Measurements from ENCODE around the gene SNX20.

SNX20 gene

DNA sequence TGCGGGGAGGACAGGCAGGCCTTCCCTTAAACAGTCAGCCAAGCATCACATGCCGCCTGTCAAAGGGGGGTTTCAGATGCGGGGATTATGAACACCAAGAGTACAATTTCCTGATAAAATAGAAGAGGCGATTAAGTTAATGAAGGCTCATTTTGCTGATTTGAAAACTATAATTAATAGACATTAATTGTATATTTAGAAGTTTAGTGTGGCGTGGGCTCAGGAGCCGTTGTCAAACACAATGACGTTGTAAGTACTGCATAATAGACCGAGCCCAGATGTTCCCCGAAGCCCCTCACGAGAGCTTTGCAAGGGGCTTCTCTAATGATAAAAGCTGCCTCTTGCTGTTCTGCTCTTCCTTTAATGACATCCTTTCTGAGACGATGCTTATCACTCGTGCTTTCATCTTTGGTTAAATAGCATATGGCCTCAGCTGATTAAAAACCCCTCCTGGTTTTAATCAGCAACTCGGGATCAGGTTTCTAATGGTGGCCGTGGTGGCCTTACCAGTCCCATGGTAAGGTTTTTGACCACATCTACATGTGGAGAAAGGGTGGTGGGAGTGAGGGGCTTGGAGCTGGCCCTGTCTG, 28.2 kb downstream of the SNX20 start:
- H3K4me3 ChIP-seq (ENCODE audit: low read depth, low read length), result no peak overlapping the region
- TF ChIP-seq POLR2A (IDR thresholded peaks at IDR 0.05; ENCODE audit: extremely low read depth, insufficient read length), result no peak
- no peak for TF ChIP-seq CTCF (IDR thresholded peaks at IDR 0.05; ENCODE audit: low read depth, low read length)
- TF ChIP-seq, protein P1, sequence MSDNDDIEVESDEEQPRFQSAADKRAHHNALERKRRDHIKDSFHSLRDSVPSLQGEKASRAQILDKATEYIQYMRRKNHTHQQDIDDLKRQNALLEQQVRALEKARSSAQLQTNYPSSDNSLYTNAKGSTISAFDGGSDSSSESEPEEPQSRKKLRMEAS (IDR thresholded peaks at IDR 0.05; ENCODE audit: low read depth, low read length), result no peak
- TF ChIP-seq MYC (IDR thresholded peaks at IDR 0.05; ENCODE audit: low read depth, low read length), result no peak
- DNase-seq (ENCODE audit: low read depth), result no peak

GRCh38 chr16:50651835-50652438, 29.2 kb downstream of the SNX20 start:
- TF ChIP-seq, protein P1 (IDR thresholded peaks at IDR 0.05; ENCODE audit: low read depth, low read length), result peak; percentile 13; the same call in 1 of the 2 replicates
- no peak for TF ChIP-seq MYC (IDR thresholded peaks at IDR 0.05; ENCODE audit: low read depth, low read length)
- DNase-seq (ENCODE audit: low read depth), result no peak
- H3K4me3 ChIP-seq (ENCODE audit: low read depth, low read length), result no peak overlapping the region

DNA sequence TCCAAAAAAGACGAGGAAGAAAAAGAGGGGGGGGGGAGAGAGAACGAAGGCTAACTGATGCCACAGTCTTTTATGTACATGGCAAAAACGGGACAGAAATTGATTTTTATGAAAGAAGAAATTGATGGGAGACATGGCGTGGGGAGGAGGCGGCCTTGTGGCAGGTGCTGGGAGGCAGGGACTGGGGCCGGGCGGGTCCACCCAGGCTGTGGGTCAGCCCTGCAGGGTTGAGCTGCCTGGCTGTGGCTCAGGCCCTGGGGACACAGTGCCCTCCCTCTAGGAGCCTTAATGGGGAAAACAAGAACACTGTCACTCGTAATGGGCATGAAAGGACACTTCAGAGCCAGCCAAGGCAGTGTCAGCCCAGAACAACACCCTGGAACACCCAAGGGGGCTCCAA, 34.8 kb downstream of the SNX20 start:
- TF ChIP-seq MYC (IDR thresholded peaks at IDR 0.05; ENCODE audit: low read depth, low read length), result no peak
- TF ChIP-seq, protein P1 (IDR thresholded peaks at IDR 0.05; ENCODE audit: low read depth, low read length), result no peak
- TF ChIP-seq POLR2A (IDR thresholded peaks at IDR 0.05; ENCODE audit: extremely low read depth, insufficient read length), result no peak
- TF ChIP-seq CTCF (IDR thresholded peaks at IDR 0.05; ENCODE audit: low read depth, low read length), result no peak
- no peak for DNase-seq (ENCODE audit: low read depth)

GRCh38 chr16:50645563-50646220, 35.4 kb downstream of the SNX20 start:
- no peak for TF ChIP-seq POLR2A (IDR thresholded peaks at IDR 0.05; ENCODE audit: extremely low read depth, insufficient read length)
- no peak for TF ChIP-seq CTCF (IDR thresholded peaks at IDR 0.05; ENCODE audit: low read depth, low read length)
- no peak for TF ChIP-seq MYC (IDR thresholded peaks at IDR 0.05; ENCODE audit: low read depth, low read length)
- TF ChIP-seq, protein P1 (IDR thresholded peaks at IDR 0.05; ENCODE audit: low read depth, low read length), result no peak
- no peak for DNase-seq (ENCODE audit: low read depth)
- H3K4me3 ChIP-seq (ENCODE audit: low read depth, low read length), result no peak overlapping the region

More for the DNA sequence above, 34.8 kb downstream of the SNX20 start:
- H3K4me3 ChIP-seq (ENCODE audit: low read depth, low read length), result no peak overlapping the region

DNA sequence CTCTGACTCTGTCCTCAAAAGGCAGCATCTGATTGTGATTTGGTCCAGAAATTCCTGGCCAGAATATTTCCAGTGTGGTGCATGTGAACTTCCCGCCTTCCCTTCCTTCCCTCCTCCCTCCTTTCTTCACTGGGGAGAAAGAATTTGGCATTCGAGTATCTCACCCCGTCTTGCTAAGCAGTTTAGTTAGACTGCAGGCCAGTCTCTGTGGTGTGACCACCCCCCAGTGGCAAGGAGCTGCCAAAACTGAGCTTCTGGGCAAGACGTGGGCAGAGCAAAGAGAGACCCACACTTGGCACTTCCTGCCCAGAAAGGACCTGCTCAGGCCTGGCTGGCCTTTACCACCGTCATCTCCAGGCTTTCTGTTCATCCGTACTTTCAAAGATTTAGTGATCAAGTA, 36.4 kb downstream of the SNX20 start:
- TF ChIP-seq MYC (IDR thresholded peaks at IDR 0.05; ENCODE audit: low read depth, low read length) (no peak), CTCF (IDR thresholded peaks at IDR 0.05; ENCODE audit: low read depth, low read length) (peak; percentile 62), POLR2A (IDR thresholded peaks at IDR 0.05; ENCODE audit: extremely low read depth, insufficient read length) (no peak)
- TF ChIP-seq, protein P1 (IDR thresholded peaks at IDR 0.05; ENCODE audit: low read depth, low read length), result no peak
- no peak overlapping the region for H3K4me3 ChIP-seq (ENCODE audit: low read depth, low read length)
- DNase-seq (ENCODE audit: low read depth), result peak; percentile 60

- TF ChIP-seq MYC (IDR thresholded peaks at IDR 0.05; ENCODE audit: low read depth, low read length) (no peak), CTCF (IDR thresholded peaks at IDR 0.05; ENCODE audit: low read depth, low read length) (no peak), POLR2A (IDR thresholded peaks at IDR 0.05; ENCODE audit: extremely low read depth, insufficient read length) (no peak)
- TF ChIP-seq, protein P1 (IDR thresholded peaks at IDR 0.05; ENCODE audit: low read depth, low read length), result no peak
- no peak for DNase-seq (ENCODE audit: low read depth)
- no peak overlapping the region for H3K4me3 ChIP-seq (ENCODE audit: low read depth, low read length)
Measured at GRCh38 chr16:50644245-50644644, 36.9 kb downstream of the SNX20 start.

All from NB4 (cell line).